Measurements from ENCODE around the gene RASL11A.
A peak's percentile ranks its signal among the peaks of the same experiment; 100 is the strongest.

The RASL11A gene

DNA sequence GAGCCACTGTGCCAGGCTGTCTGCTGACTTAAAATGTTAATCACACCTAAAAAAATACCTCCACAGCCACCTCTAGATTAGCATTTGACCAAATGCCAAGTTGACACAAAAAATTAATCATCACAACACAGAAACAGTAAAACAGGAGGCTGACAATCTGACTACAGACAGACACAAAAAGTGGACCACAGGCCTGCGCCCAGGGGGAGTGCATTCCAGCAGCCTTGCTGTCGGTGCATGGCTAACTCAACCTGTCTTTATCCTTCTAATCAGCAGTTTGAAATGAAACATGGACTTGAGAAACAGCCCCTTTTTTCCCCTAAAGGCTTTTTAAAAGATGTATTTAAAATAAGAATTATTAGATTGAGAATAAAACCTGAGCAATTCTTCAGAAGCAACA, 34.0 kb downstream of the RASL11A start:
- no peak for TF ChIP-seq CTCF (IDR thresholded peaks at IDR 0.05; ENCODE audit: insufficient read depth, low read depth, low read length, missing control alignments)
- no peak overlapping the region for H3K4me3 ChIP-seq (ENCODE audit: low read length)
- no peak for DNase-seq (ENCODE audit: low read depth)

DNA sequence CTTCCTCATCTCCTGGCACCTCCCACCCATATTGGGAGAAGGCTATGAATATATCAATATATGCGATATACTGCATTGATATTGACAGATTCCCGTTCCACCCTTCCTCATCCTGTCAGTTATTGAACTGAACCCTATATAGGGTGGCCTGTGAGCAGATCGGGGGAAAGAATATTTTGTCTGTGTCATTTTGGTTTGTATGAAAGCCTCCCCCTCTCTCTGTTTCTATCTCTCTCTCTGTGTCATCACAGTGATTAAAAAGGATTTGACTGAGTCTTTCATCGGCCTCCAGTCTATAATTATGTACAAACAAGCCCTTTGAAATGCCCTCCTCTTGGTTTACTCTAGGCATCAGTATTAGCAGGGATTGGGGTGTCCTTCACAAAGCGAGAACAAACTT, 35.7 kb downstream of the RASL11A start:
- no peak for DNase-seq (ENCODE audit: low read depth)
- H3K4me3 ChIP-seq (ENCODE audit: low read length), result no peak overlapping the region
- TF ChIP-seq CTCF (IDR thresholded peaks at IDR 0.05; ENCODE audit: insufficient read depth, low read depth, low read length, missing control alignments), result no peak

GRCh38 chr13:27308941-27309340, 38.3 kb downstream of the RASL11A start:
- TF ChIP-seq CTCF (IDR thresholded peaks at IDR 0.05; ENCODE audit: insufficient read depth, low read depth, low read length, missing control alignments), result no peak

DNA sequence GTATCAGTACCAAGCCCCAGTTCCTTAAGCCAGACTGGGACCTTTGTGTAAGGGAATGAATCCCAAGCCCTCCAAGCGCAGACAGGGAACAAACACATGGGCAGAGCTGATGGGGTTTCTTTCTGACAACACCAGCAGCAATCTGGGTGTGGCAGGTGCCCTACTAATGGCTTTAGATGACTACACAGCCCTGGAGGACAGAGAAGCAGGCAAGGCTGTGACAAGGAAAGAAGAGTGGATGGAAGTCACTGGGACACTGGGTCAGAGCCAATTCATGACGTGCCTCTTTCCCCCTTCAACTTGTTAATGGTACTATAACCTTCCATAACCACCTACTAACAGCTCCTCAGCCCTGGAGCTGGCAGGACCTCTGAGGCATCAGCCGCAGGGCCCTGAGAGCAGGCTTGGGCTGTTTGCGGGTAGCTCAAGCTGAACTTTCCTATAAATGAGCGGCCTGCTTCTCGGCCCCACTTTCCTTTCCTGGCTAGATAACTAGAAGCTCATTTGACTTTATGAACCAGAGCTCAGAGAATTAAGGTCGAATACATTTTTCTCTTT, 38.9 kb downstream of the RASL11A start:
- no peak for TF ChIP-seq CTCF (IDR thresholded peaks at IDR 0.05; ENCODE audit: insufficient read depth, low read depth, low read length, missing control alignments)
- no peak overlapping the region for H3K4me3 ChIP-seq (ENCODE audit: low read length)
- no peak for DNase-seq (ENCODE audit: low read depth)

More at GRCh38 chr13:27308941-27309340, 38.3 kb downstream of the RASL11A start:
- no peak overlapping the region for H3K4me3 ChIP-seq (ENCODE audit: low read length)
- DNase-seq (ENCODE audit: low read depth), result no peak

GRCh38 chr13:27309967-27310598, 39.5 kb downstream of the RASL11A start:
- TF ChIP-seq CTCF (IDR thresholded peaks at IDR 0.05; ENCODE audit: insufficient read depth, low read depth, low read length, missing control alignments), result no peak
- no peak overlapping the region for H3K4me3 ChIP-seq (ENCODE audit: low read length)
- peak; percentile 51 for DNase-seq (ENCODE audit: low read depth)

GRCh38 chr13:27310946-27311345, 40.3 kb downstream of the RASL11A start:
- no peak for DNase-seq (ENCODE audit: low read depth)
- no peak overlapping the region for H3K4me3 ChIP-seq (ENCODE audit: low read length)
- no peak for TF ChIP-seq CTCF (IDR thresholded peaks at IDR 0.05; ENCODE audit: insufficient read depth, low read depth, low read length, missing control alignments)
